ENCODE results near the gene CIPC.

The CIPC gene

DNA sequence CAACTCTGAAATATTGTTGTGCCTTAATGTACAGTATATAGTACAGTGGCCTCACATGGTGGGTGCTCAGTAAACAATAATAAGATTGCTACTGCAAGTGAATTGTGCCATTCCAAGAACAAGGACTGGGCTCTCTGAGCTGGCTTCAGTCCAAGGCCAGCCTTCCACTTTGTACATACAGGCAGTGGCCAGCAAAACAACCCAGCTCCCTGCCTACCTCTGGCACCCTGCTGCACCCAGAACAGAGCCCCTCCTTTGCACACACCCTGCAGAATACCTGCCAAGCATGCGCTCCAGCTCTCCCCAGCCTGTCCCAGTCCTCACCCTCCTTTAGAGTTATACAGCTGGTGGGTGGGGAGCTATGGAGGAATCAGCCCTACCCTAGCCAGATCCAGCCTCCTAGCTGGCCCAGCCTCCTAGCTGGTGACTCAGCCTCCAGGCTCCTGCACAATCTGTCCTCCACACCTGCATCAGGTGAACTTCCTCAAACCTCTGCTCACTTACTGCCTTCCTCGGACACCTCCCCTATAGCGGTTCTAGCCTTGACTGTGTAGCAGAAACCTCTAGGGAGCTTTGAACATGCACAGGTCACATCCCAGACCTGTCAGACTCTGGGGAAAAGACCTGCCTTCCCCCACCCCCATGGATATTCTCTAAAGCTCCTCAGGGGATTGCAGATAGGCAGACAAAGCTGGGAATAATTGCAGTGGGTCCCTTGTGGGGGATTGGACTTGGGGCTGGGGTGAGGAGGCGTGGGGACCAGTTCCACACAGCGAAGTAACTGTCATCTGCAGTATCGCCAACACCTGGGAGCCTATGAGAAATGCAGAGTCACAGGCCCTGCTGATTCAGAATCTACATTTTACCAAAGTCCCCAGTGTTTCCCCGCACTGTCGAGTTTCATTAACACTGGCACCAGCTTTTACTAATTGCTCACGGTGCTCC lies 25.6 kb downstream of the CIPC start:
- WGBS (ENCODE audit: extremely low coverage, insufficient coverage, insufficient read length) = no CpG with 5 or more reads among the region's 9 CpGs
- Histone ChIP-seq H3K4me3 (ENCODE audit: low read depth, low read length) (no peak overlapping the region), H4K91ac (ENCODE audit: low read depth, low read length) (no peak overlapping the region), H3K18ac (ENCODE audit: low read length) (no peak overlapping the region), H4K8ac (ENCODE audit: low read depth, low read length) (no peak overlapping the region), H2BK120ac (ENCODE audit: insufficient read depth, low read length, poor library complexity) (no peak overlapping the region), H3K36me3 (ENCODE audit: control insufficient read depth in 1 of 2, insufficient read depth in 2 of 2, low read length in 2 of 2) (peaks cover 3 to 4% of the 10 kb centered on the region in 2 experiments), H3K27ac (ENCODE audit: low read depth, low read length) (no peak overlapping the region), H3K4me2 (ENCODE audit: low read length) (peak overlapping the region; percentile 92), H2BK12ac (ENCODE audit: low read length) (no peak overlapping the region), H3K4me1 (ENCODE audit: control insufficient read depth in 1 of 2, insufficient read depth in 2 of 2, low read length in 2 of 2) (peaks cover 13 to 14% of the 10 kb centered on the region in 2 experiments), H2AFZ (ENCODE audit: insufficient read depth, low read length, poor library complexity) (no peak overlapping the region), H3K14ac (ENCODE audit: low read length) (no peak overlapping the region), H2BK5ac (ENCODE audit: low read depth, low read length, poor library complexity) (no peak overlapping the region), H3K9me3 (ENCODE audit: insufficient read depth, low read depth, low read length) (no peaks in the 10 kb centered on the region), H3K79me2 (ENCODE audit: control insufficient read depth, insufficient read depth, low read length, poor library complexity) (no peaks in the 10 kb centered on the region), H3K9ac (ENCODE audit: low read length) (no peak overlapping the region), H2AK5ac (ENCODE audit: low read length) (no peak overlapping the region), H3K79me1 (ENCODE audit: low read length) (peaks cover 5% of the 10 kb centered on the region), H3K4ac (ENCODE audit: low read depth, low read length) (no peak overlapping the region), H4K12ac (ENCODE audit: low read depth, low read length) (no peak overlapping the region), H3K23ac (ENCODE audit: low read length) (no peak overlapping the region), H3K27me3 (ENCODE audit: insufficient read depth, low read length) (no peaks in the 10 kb centered on the region)
- peak; percentile 78 to 84 for DNase-seq

DNA sequence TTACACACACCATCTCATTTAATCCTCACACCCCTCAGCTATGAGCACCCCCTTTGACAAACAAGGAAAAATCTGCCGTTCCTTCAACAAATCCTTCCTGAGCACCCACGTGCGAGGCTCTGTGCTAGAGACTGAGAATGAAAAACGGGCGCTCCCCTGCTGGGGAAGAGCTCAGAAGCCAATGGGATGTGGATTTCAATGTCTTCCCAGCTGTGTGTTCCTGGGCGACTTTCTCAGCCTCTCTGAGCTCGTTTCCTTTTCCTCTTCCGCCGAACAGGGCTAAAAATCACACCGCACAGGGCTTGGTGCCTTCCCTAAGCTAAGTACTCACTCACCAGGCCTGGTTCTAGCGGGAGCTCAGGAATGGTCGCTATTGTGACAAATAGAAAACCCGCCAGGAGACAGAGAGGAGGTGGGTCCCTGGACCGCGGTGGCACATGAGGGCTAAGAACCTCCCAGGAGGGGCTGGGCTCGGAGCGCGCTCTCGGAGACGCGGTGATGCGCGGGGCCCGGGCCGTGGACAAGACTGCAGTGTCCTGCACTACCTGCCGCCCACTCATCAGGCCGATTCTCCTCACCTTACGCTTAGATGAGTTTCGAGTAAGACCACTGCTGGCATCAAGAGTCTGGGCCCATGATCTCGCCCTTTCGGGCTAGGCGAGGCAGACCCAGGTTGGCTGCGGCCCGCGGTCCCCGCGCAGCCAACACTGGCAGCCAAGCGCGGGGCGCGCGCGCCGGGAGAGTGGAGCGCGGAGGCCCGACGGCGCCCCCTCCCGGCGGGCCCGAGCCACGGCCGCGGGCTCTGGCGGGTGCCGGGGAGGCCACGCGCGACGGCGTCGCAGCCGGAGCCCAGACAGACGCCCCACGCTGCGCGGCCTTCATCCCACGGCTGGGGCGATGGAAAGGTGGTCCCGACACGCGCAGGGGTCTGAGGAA lies 26.6 kb downstream of the CIPC start:
- Histone ChIP-seq H3K18ac (ENCODE audit: low read length) (peak overlapping the region; percentile 28), H3K27ac (ENCODE audit: low read depth, low read length) (no peak overlapping the region), H3K79me1 (ENCODE audit: low read length) (peaks cover 5% of the 10 kb centered on the region), H3K27me3 (ENCODE audit: insufficient read depth, low read length) (no peaks in the 10 kb centered on the region), H3K23ac (ENCODE audit: low read length) (no peak overlapping the region), H3K4me2 (ENCODE audit: low read length) (peak overlapping the region; percentile 92), H2BK5ac (ENCODE audit: low read depth, low read length, poor library complexity) (no peak overlapping the region), H3K4me3 (ENCODE audit: low read depth, low read length) (peak overlapping the region; percentile 75), H2AK5ac (ENCODE audit: low read length) (no peak overlapping the region), H3K14ac (ENCODE audit: low read length) (peak overlapping the region; percentile 48), H3K36me3 (ENCODE audit: control insufficient read depth in 1 of 2, insufficient read depth in 2 of 2, low read length in 2 of 2) (peaks cover 3 to 4% of the 10 kb centered on the region in 2 experiments), H3K79me2 (ENCODE audit: control insufficient read depth, insufficient read depth, low read length, poor library complexity) (no peaks in the 10 kb centered on the region), H3K9me3 (ENCODE audit: insufficient read depth, low read depth, low read length) (no peaks in the 10 kb centered on the region), H3K4me1 (ENCODE audit: control insufficient read depth in 1 of 2, insufficient read depth in 2 of 2, low read length in 2 of 2) (peaks cover 13 to 14% of the 10 kb centered on the region in 2 experiments), H2AFZ (ENCODE audit: insufficient read depth, low read length, poor library complexity) (peak overlapping the region; percentile 94), H4K91ac (ENCODE audit: low read depth, low read length) (no peak overlapping the region), H2BK12ac (ENCODE audit: low read length) (peak overlapping the region; percentile 9), H3K4ac (ENCODE audit: low read depth, low read length) (no peak overlapping the region), H2BK120ac (ENCODE audit: insufficient read depth, low read length, poor library complexity) (no peak overlapping the region), H3K9ac (ENCODE audit: low read length) (peak overlapping the region; percentile 77), H4K8ac (ENCODE audit: low read depth, low read length) (peak overlapping the region; percentile 49), H4K12ac (ENCODE audit: low read depth, low read length) (peak overlapping the region; percentile 10)
- peak; percentile 26 to 68 for DNase-seq
- no CpG with 5 or more reads among the region's 73 CpGs for WGBS (ENCODE audit: extremely low coverage, insufficient coverage, insufficient read length)

DNA sequence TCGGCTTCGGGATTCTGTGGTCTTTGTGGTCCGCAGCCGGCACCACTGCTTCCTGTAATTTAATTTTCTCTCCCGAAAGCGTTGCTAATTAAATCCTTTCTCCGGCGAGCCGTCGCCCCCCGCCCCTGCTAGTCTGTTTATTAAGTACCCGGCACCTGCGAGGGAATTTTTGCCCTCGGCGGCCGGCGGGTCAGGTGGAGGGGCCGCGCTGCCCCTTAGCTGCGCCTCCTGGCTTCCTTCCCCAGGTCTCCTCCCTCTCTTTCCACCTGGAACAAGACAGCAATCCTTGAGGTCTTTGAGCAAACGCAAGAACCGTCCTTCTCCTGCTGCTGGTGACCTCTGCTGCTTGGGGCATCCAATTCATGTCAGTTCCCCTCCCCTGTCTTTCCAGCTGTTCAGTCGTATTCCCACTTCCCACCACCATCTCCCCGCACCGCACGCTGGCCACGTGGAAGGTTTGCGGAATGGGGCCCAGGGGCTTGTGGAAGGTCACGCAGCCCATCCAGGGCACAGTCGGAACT lies 27.3 kb downstream of the CIPC start:
- Histone ChIP-seq H3K79me1 (ENCODE audit: low read length) (peaks cover 5% of the 10 kb centered on the region), H3K18ac (ENCODE audit: low read length) (no peak overlapping the region), H2BK12ac (ENCODE audit: low read length) (no peak overlapping the region), H3K9ac (ENCODE audit: low read length) (no peak overlapping the region), H2AK5ac (ENCODE audit: low read length) (no peak overlapping the region), H3K4me3 (ENCODE audit: low read depth, low read length) (no peak overlapping the region), H3K36me3 (ENCODE audit: control insufficient read depth in 1 of 2, insufficient read depth in 2 of 2, low read length in 2 of 2) (peaks cover 3 to 4% of the 10 kb centered on the region in 2 experiments), H4K8ac (ENCODE audit: low read depth, low read length) (no peak overlapping the region), H3K27me3 (ENCODE audit: insufficient read depth, low read length) (no peaks in the 10 kb centered on the region), H4K91ac (ENCODE audit: low read depth, low read length) (no peak overlapping the region), H3K4me1 (ENCODE audit: control insufficient read depth in 1 of 2, insufficient read depth in 2 of 2, low read length in 2 of 2) (peaks cover 13 to 14% of the 10 kb centered on the region in 2 experiments), H3K79me2 (ENCODE audit: control insufficient read depth, insufficient read depth, low read length, poor library complexity) (no peaks in the 10 kb centered on the region), H3K4me2 (ENCODE audit: low read length) (peak overlapping the region; percentile 92), H2BK5ac (ENCODE audit: low read depth, low read length, poor library complexity) (no peak overlapping the region), H3K14ac (ENCODE audit: low read length) (no peak overlapping the region), H3K27ac (ENCODE audit: low read depth, low read length) (no peak overlapping the region), H3K9me3 (ENCODE audit: insufficient read depth, low read depth, low read length) (no peaks in the 10 kb centered on the region), H2AFZ (ENCODE audit: insufficient read depth, low read length, poor library complexity) (peak overlapping the region; percentile 18), H2BK120ac (ENCODE audit: insufficient read depth, low read length, poor library complexity) (no peak overlapping the region), H3K4ac (ENCODE audit: low read depth, low read length) (no peak overlapping the region), H4K12ac (ENCODE audit: low read depth, low read length) (no peak overlapping the region), H3K23ac (ENCODE audit: low read length) (no peak overlapping the region)
- no CpG with 5 or more reads among the region's 30 CpGs for WGBS (ENCODE audit: extremely low coverage, insufficient coverage, insufficient read length)
- no peak for DNase-seq

DNA sequence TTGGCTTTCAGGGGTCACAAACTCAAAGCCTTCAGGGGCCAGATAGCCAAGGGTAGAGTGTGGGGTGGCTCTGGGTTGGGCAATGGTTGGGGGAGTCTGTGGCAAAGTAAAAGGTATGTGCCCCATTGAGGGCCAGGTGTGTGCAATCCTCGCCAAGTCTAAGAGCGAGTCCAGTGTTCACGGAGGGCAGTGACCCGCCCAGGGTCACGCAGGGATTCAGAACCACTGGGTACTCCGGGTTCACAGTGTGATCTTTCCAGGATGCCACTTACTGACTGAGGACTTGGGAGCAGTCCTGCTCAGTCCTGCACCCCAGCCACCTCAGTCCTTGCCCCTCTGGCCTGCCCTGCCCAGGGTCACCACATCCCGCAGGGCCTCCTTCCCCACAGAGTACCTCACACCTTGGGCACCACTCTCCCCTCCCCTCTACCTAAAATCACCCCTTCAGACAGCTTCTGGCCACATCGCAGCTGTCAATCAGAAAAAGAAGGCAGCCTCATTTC lies 27.8 kb downstream of the CIPC start:
- H2BK12ac ChIP-seq (ENCODE audit: low read length) = no peak overlapping the region
- H3K79me2 ChIP-seq (ENCODE audit: control insufficient read depth, insufficient read depth, low read length, poor library complexity) = no peaks in the 10 kb centered on the region
- no peak for DNase-seq
- no peak overlapping the region for H2AK5ac ChIP-seq (ENCODE audit: low read length)
- H2BK5ac ChIP-seq (ENCODE audit: low read depth, low read length, poor library complexity) = no peak overlapping the region
- H3K18ac ChIP-seq (ENCODE audit: low read length) = no peak overlapping the region
- no peak overlapping the region for H3K23ac ChIP-seq (ENCODE audit: low read length)
- no peak overlapping the region for H4K8ac ChIP-seq (ENCODE audit: low read depth, low read length)
- no peak overlapping the region for H2BK120ac ChIP-seq (ENCODE audit: insufficient read depth, low read length, poor library complexity)
- no CpG with 5 or more reads among the region's 8 CpGs for WGBS (ENCODE audit: extremely low coverage, insufficient coverage, insufficient read length)
- peaks cover 3 to 4% of the 10 kb centered on the region in 2 experiments for H3K36me3 ChIP-seq (ENCODE audit: control insufficient read depth in 1 of 2, insufficient read depth in 2 of 2, low read length in 2 of 2)
- no peaks in the 10 kb centered on the region for H3K27me3 ChIP-seq (ENCODE audit: insufficient read depth, low read length)
- no peak overlapping the region for H3K4ac ChIP-seq (ENCODE audit: low read depth, low read length)
- no peak overlapping the region for H3K4me2 ChIP-seq (ENCODE audit: low read length)
- H3K14ac ChIP-seq (ENCODE audit: low read length) = no peak overlapping the region
- no peaks in the 10 kb centered on the region for H3K9me3 ChIP-seq (ENCODE audit: insufficient read depth, low read depth, low read length)
- no peak overlapping the region for H4K91ac ChIP-seq (ENCODE audit: low read depth, low read length)
- no peak overlapping the region for H3K4me3 ChIP-seq (ENCODE audit: low read depth, low read length)
- H2AFZ ChIP-seq (ENCODE audit: insufficient read depth, low read length, poor library complexity) = no peak overlapping the region
- H3K27ac ChIP-seq (ENCODE audit: low read depth, low read length) = no peak overlapping the region
- H3K79me1 ChIP-seq (ENCODE audit: low read length) = peaks cover 5% of the 10 kb centered on the region
- no peak overlapping the region for H3K9ac ChIP-seq (ENCODE audit: low read length)
- peaks cover 13 to 14% of the 10 kb centered on the region in 2 experiments for H3K4me1 ChIP-seq (ENCODE audit: control insufficient read depth in 1 of 2, insufficient read depth in 2 of 2, low read length in 2 of 2)
- no peak overlapping the region for H4K12ac ChIP-seq (ENCODE audit: low read depth, low read length)

Data from trophoblast cell (in vitro differentiated cells and primary cell).